ENCODE data around the gene ADORA1. TPM values are rescaled to one million over a fixed set of nuclear protein-coding genes. Genes with fewer than 3 reads are reported as not detected.

The ADORA1 gene
- total RNA-seq, 2 experiments from 2014 or later = not detected

GRCh38 chr1:203148579-203148978 is 21.1 kb downstream of the ADORA1 start:
- no peak for DNase-seq
- Mint-ChIP-seq H3K27me3 (no peaks in the 10 kb centered on the region), H3K9me3 (no peaks in the 10 kb centered on the region), H3K27ac (no peak overlapping the region), H3K4me3 (no peak overlapping the region), H3K36me3 (ENCODE audit: low read depth) (no peaks in the 10 kb centered on the region), H3K4me1 (ENCODE audit: low read depth) (no peaks in the 10 kb centered on the region)
- TF ChIP-seq CTCF (IDR thresholded peaks at IDR 0.05) = no peak
- intact Hi-C loops (cut with micrococcal nuclease) = no loop called here
- ChIA-PET POLR2A (no interaction called here), CTCF (interaction anchor here (1.2 to 2.5 kb wide), 7 partner anchors 14 to 109 kb away, joined by 3 to 11 read pairs (median 5); no protein-coding TSS in a partner anchor)
- no peak for ATAC-seq

- H3K9me3 Mint-ChIP-seq = no peaks in the 10 kb centered on the region
- POLR2A ChIA-PET = interaction anchor here (0.6 kb wide), 1 partner anchor 16 kb away, joined by 5 read pairs; no protein-coding TSS in a partner anchor
- H3K4me3 Mint-ChIP-seq = no peak overlapping the region
- CTCF ChIA-PET = interaction anchor here (1.0 to 2.5 kb wide), 4 partner anchors 11 to 110 kb away, joined by 3 to 11 read pairs (median 6); no protein-coding TSS in a partner anchor
- no peak for ATAC-seq
- H3K27ac Mint-ChIP-seq = no peak overlapping the region
- no peak for DNase-seq
- H3K27me3 Mint-ChIP-seq = no peaks in the 10 kb centered on the region
- no peaks in the 10 kb centered on the region for H3K4me1 Mint-ChIP-seq (ENCODE audit: low read depth)
- intact Hi-C loops (cut with micrococcal nuclease) = no loop called here
- no peak for TF ChIP-seq CTCF (IDR thresholded peaks at IDR 0.05)
- no peaks in the 10 kb centered on the region for H3K36me3 Mint-ChIP-seq (ENCODE audit: low read depth)
Observed at GRCh38 chr1:203149188-203149840, 21.8 kb downstream of the ADORA1 start.

- H3K27ac Mint-ChIP-seq = no peak overlapping the region
- ChIA-PET CTCF (interaction anchor here (0.8 to 2.2 kb wide), 3 partner anchors 20 to 111 kb away, joined by 3 to 7 read pairs (median 4); no protein-coding TSS in a partner anchor), POLR2A (no interaction called here)
- intact Hi-C loops (cut with micrococcal nuclease) = no loop called here
- H3K9me3 Mint-ChIP-seq = no peaks in the 10 kb centered on the region
- H3K36me3 Mint-ChIP-seq (ENCODE audit: low read depth) = no peaks in the 10 kb centered on the region
- no peak overlapping the region for H3K4me3 Mint-ChIP-seq
- ATAC-seq (no peak), DNase-seq (no peak)
- no peaks in the 10 kb centered on the region for H3K4me1 Mint-ChIP-seq (ENCODE audit: low read depth)
- TF ChIP-seq CTCF (IDR thresholded peaks at IDR 0.05) = no peak
- H3K27me3 Mint-ChIP-seq = no peaks in the 10 kb centered on the region
Observed at GRCh38 chr1:203150511-203151297, 23.2 kb downstream of the ADORA1 start.

GRCh38 chr1:203151362-203152157 is 24.0 kb downstream of the ADORA1 start:
- Mint-ChIP-seq H3K4me3 (no peak overlapping the region), H3K27ac (no peak overlapping the region), H3K36me3 (ENCODE audit: low read depth) (no peaks in the 10 kb centered on the region), H3K9me3 (no peaks in the 10 kb centered on the region), H3K4me1 (ENCODE audit: low read depth) (no peaks in the 10 kb centered on the region), H3K27me3 (no peaks in the 10 kb centered on the region)
- no peak for TF ChIP-seq CTCF (IDR thresholded peaks at IDR 0.05)
- intact Hi-C loops (cut with micrococcal nuclease) = no loop called here
- ChIA-PET POLR2A (no interaction called here), CTCF (interaction anchor here (0.8 to 2.2 kb wide), 3 partner anchors 20 to 111 kb away, joined by 3 to 7 read pairs (median 4); no protein-coding TSS in a partner anchor)
- no peak for DNase-seq
- ATAC-seq = no peak

Data from activated CD8-positive, alpha-beta T cell treated with anti-CD3 and anti-CD28 coated beads for 36 hours (primary cell).